Activated CD8-positive, alpha-beta memory T cell treated with anti-CD3 and anti-CD28 coated beads, Interleukin-2, amount 50 U/mL, for 4 hours (primary cell): Measurements from ENCODE around the gene CDC42EP5.
A peak's percentile ranks its signal among the peaks of the same experiment; 100 is the strongest.
"Not testable (repeated sequence)": the region's sequence is repeated elsewhere in the genome, so short reads cannot be mapped to it uniquely, and the experiment has no call there.

ENCODE experiments used
- DNase-seq: peaks from one replicate; pipeline ENCODE4 v3.0.0-alpha.2; 2020

CDC42EP5 gene

GRCh38 chr19:54446349-54446748 lies 26.7 kb downstream of the CDC42EP5 start:
- DNase-seq: not testable (repeated sequence)

GRCh38 chr19:54444737-54445136 lies 28.4 kb downstream of the CDC42EP5 start:
- DNase-seq: no peak

- DNase-seq: no peak
Observed at GRCh38 chr19:54440641-54441040, 32.5 kb downstream of the CDC42EP5 start.

- no peak for DNase-seq
Observed at GRCh38 chr19:54439174-54439851, 33.8 kb downstream of the CDC42EP5 start.

GRCh38 chr19:54436628-54437252 lies 36.4 kb downstream of the CDC42EP5 start:
- no peak for DNase-seq

- no peak for DNase-seq
Observed at GRCh38 chr19:54436031-54436523, 37.0 kb downstream of the CDC42EP5 start.

- DNase-seq: no peak
Observed at GRCh38 chr19:54435551-54436016, 37.5 kb downstream of the CDC42EP5 start.

- DNase-seq: no peak
Observed at GRCh38 chr19:54434873-54435214, 38.3 kb downstream of the CDC42EP5 start.

- DNase-seq: no peak
Observed at GRCh38 chr19:54434112-54434872, 38.8 kb downstream of the CDC42EP5 start.

GRCh38 chr19:54433697-54434096 lies 39.4 kb downstream of the CDC42EP5 start:
- DNase-seq: no peak

- no peak for DNase-seq
Observed at GRCh38 chr19:54432144-54432738, 40.9 kb downstream of the CDC42EP5 start.

GRCh38 chr19:54431255-54431838 lies 41.7 kb downstream of the CDC42EP5 start:
- DNase-seq: no peak

- DNase-seq: peak; percentile 51
Observed at GRCh38 chr19:54430306-54431254, 42.5 kb downstream of the CDC42EP5 start.

GRCh38 chr19:54429545-54430227 lies 43.4 kb downstream of the CDC42EP5 start:
- no peak for DNase-seq

GRCh38 chr19:54429176-54429495 lies 44.0 kb downstream of the CDC42EP5 start:
- no peak for DNase-seq

GRCh38 chr19:54428323-54429175 lies 44.5 kb downstream of the CDC42EP5 start:
- no peak for DNase-seq

GRCh38 chr19:54427586-54427985 lies 45.5 kb downstream of the CDC42EP5 start:
- DNase-seq: no peak

GRCh38 chr19:54426291-54426931 lies 46.7 kb downstream of the CDC42EP5 start:
- DNase-seq: no peak

- no peak for DNase-seq
Observed at GRCh38 chr19:54425382-54425723, 47.7 kb downstream of the CDC42EP5 start.
